HEK293T (cell line): Measurements from ENCODE around the gene PCGF3.

Experiments
- CTCF ChIA-PET: fragments of 350-600 bp; formaldehyde crosslinking; extraction: SDS; loops from one replicate; lab custom pipeline; 2021; ENCODE audit warnings: antibody characterized with exemption, inconsistent platforms; lab: Yijun Ruan, JAX
- POLR2A ChIA-PET: fragments of 350-600 bp; formaldehyde crosslinking; extraction: SDS; loops from one replicate; lab custom pipeline; 2020; ENCODE audit warnings: antibody characterized with exemption, inconsistent platforms; lab: Yijun Ruan, JAX
- DNase-seq: peaks from one replicate; pipeline ENCODE4 v3.0.0; 2012; ENCODE audit warnings: mixed read lengths; ENCODE audit errors: extremely low spot score
- ARNT ChIP-seq: fragments of 450-650 bp; IDR thresholded peaks from 2 replicates; pipeline ENCODE4 v1.6.1; 2017; ENCODE audit warnings: mild to moderate bottlenecking
- BHLHE40 ChIP-seq: fragments of 450-650 bp; IDR thresholded peaks from 2 replicates; pipeline ENCODE4 v1.6.1; 2016; ENCODE audit warnings: mild to moderate bottlenecking, moderate library complexity, borderline replicate concordance
- CTBP1 ChIP-seq: fragments of 450-650 bp; IDR thresholded peaks from 2 replicates; pipeline ENCODE4 v1.6.1; 2016; ENCODE audit warnings: borderline replicate concordance
- ELF4 ChIP-seq: fragments of 450-650 bp; IDR thresholded peaks from 2 replicates; pipeline ENCODE4 v1.6.1; 2017; ENCODE audit warnings: antibody characterized with exemption
- FOXA1 ChIP-seq: fragments of 450-650 bp; IDR thresholded peaks from 2 replicates; pipeline ENCODE4 v1.6.1; 2016; ENCODE audit warnings: mild to moderate bottlenecking
- FOXK2 ChIP-seq: fragments of 450-650 bp; IDR thresholded peaks from 2 replicates; pipeline ENCODE4 v1.6.1; 2016; ENCODE audit warnings: mild to moderate bottlenecking
- FOXM1 ChIP-seq: fragments of 450-650 bp; IDR thresholded peaks from 2 replicates; pipeline ENCODE4 v1.6.1; 2017; ENCODE audit warnings: mild to moderate bottlenecking, borderline replicate concordance
- HDGF ChIP-seq: fragments of 450-650 bp; IDR thresholded peaks from 2 replicates; pipeline ENCODE4 v1.6.1; 2017; ENCODE audit warnings: antibody characterized with exemption, borderline replicate concordance
- L3MBTL2 ChIP-seq: fragments of 450-650 bp; conservative IDR thresholded peaks from 2 replicates; pipeline ENCODE4 v1.6.1; 2016; ENCODE audit warnings: mild to moderate bottlenecking
- LEF1 ChIP-seq: fragments of 450-650 bp; IDR thresholded peaks from 2 replicates; pipeline ENCODE4 v1.6.1; 2017; ENCODE audit warnings: mild to moderate bottlenecking, borderline replicate concordance
- NFRKB ChIP-seq: fragments of 450-650 bp; IDR thresholded peaks from 2 replicates; pipeline ENCODE4 v1.6.1; 2016; ENCODE audit warnings: mild to moderate bottlenecking, moderate library complexity
- PKNOX1 ChIP-seq: fragments of 450-650 bp; IDR thresholded peaks from 2 replicates; pipeline ENCODE4 v1.6.1; 2016
- SP1 ChIP-seq: fragments of 450-650 bp; IDR thresholded peaks from 2 replicates; pipeline ENCODE4 v1.6.1; 2017
- SUZ12 ChIP-seq: fragments of 450-650 bp; IDR thresholded peaks from 2 replicates; pipeline ENCODE4 v1.6.1; 2016; ENCODE audit warnings: mild to moderate bottlenecking
- TARDBP ChIP-seq: fragments of 450-650 bp; IDR thresholded peaks from 2 replicates; pipeline ENCODE4 v1.6.1; 2016
- ZNF384 ChIP-seq: fragments of 450-650 bp; IDR thresholded peaks from 2 replicates; pipeline ENCODE4 v1.6.1; 2016

The PCGF3 gene

GRCh38 chr4:761739-762138 is 56.1 kb downstream of the PCGF3 start:
- TF ChIP-seq ELF4 = no peak
- TF ChIP-seq LEF1 = no peak
- no peak for TF ChIP-seq HDGF
- TF ChIP-seq SUZ12 = no peak
- TF ChIP-seq PKNOX1 = no peak
- no peak for TF ChIP-seq ARNT
- TF ChIP-seq SP1 = no peak
- no peak for TF ChIP-seq BHLHE40
- TF ChIP-seq NFRKB = no peak
- no peak for TF ChIP-seq FOXM1
- TF ChIP-seq L3MBTL2 = no peak
- POLR2A ChIA-PET = no interaction called here
- CTCF ChIA-PET = no interaction called here
- no peak for DNase-seq

- ChIA-PET POLR2A (no interaction called here), CTCF (no interaction called here)
- peak; percentile 56 for DNase-seq
- TF ChIP-seq FOXA1 = no peak
- TF ChIP-seq PKNOX1 = peak; percentile 76
Measured at GRCh38 chr4:762211-763190, 56.9 kb downstream of the PCGF3 start.

GRCh38 chr4:763191-763810 is 57.7 kb downstream of the PCGF3 start:
- TF ChIP-seq SP1 (no peak), FOXM1 (no peak), CTBP1 (no peak), NFRKB (no peak), BHLHE40 (no peak), TARDBP (no peak), L3MBTL2 (no peak), ARNT (no peak), ELF4 (no peak), LEF1 (no peak), HDGF (no peak), FOXA1 (no peak), FOXK2 (no peak), PKNOX1 (no peak)
- ChIA-PET CTCF (no interaction called here), POLR2A (no interaction called here)
- DNase-seq = no peak

- POLR2A ChIA-PET = no interaction called here
- no peak for DNase-seq
- no peak for TF ChIP-seq ARNT
- TF ChIP-seq ZNF384 = no peak
- TF ChIP-seq CTBP1 = no peak
- CTCF ChIA-PET = no interaction called here
Measured at GRCh38 chr4:763922-764321, 58.3 kb downstream of the PCGF3 start.

- ChIA-PET CTCF (no interaction called here), POLR2A (no interaction called here)
- no peak for DNase-seq
- no peak for TF ChIP-seq ELF4
- TF ChIP-seq L3MBTL2 = no peak
- no peak for TF ChIP-seq TARDBP
- TF ChIP-seq SUZ12 = no peak
- TF ChIP-seq LEF1 = no peak
- no peak for TF ChIP-seq SP1
- TF ChIP-seq BHLHE40 = no peak
- no peak for TF ChIP-seq NFRKB
Measured at GRCh38 chr4:764405-765169, 59.0 kb downstream of the PCGF3 start.

- TF ChIP-seq LEF1 = no peak
- ChIA-PET CTCF (no interaction called here), POLR2A (interaction anchor here (1.0 to 1.6 kb wide), 2 partner anchors 15 to 92 kb away, joined by 3 to 4 read pairs; partner anchors contain the start of genes ATP5ME and MYL5)
- no peak for DNase-seq
Measured at GRCh38 chr4:766152-766515, 60.5 kb downstream of the PCGF3 start.
